Measurements from ENCODE around the gene FAM111B.
A peak's percentile ranks its signal among the peaks of the same experiment; 100 is the strongest.

FAM111B gene

DNA sequence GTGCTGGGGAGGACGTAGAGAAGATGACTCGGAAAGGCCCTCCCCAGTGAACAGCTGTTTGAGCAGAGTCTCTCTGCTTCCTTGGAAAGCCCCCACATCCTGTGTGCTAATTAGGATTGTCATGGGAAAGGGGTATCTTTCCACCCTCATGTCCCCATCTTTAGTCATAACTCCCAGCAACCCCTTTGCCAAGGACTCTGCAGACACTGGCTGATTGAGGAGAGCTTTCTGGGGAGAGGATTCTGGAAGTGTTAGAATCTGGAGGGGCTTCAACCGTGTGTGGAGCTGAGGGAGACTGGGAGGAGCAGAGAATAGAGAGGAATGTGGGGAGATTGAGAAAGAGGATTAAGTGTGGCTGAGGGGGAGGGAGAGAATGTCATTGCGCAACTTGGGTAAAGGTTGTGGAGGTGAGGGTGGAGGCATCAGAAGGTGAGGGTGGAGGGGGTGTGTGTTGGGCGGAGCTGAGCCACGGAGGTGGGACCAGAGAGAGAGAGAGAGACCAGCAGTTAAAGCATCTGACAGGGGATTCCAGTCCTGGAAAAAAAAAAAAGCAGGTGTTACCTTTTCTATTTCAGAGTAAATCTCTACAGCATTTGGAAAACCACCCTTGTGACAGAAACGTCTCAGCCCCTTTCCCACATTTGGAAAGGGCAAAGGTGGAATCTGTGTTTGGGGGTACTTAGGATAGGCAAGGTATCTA, 67.1 kb downstream of the FAM111B start:
- Histone ChIP-seq H3K79me2 (ENCODE audit: low read length) (no peaks in the 10 kb centered on the region; the same call in 1 of the 2 replicates), H3K36me3 (replicated peaks; ENCODE audit: low read depth, low read length) (peaks cover 24% of the 10 kb centered on the region), H3K9me3 (ENCODE audit: insufficient read depth, low read length) (peaks cover 7% of the 10 kb centered on the region; the same call in 1 of the 2 replicates), H4K20me1 (ENCODE audit: insufficient read depth, low read length) (0 out of 2 replicates have a peak, but pooled peaks cover 4% of the 10 kb centered on the region), H3K4me2 (ENCODE audit: low read length) (0 out of 2 replicates have a peak overlapping the region, but pooled peaks have one; percentile 98), H3K9ac (ENCODE audit: low read length) (no peak overlapping the region), H3K4me3 (ENCODE audit: low read length) (peak overlapping the region; percentile 91; the same call in 1 of the 2 replicates), H3K27ac (ENCODE audit: low read length) (no peak overlapping the region), H3K27me3 (ENCODE audit: low read depth, low read length) (peaks cover 13% of the 10 kb centered on the region), H2AFZ (ENCODE audit: low read depth, low read length) (no peak overlapping the region), H3K4me1 (ENCODE audit: low read length) (peaks cover 17% of the 10 kb centered on the region)
- TF ChIP-seq, protein P1, sequence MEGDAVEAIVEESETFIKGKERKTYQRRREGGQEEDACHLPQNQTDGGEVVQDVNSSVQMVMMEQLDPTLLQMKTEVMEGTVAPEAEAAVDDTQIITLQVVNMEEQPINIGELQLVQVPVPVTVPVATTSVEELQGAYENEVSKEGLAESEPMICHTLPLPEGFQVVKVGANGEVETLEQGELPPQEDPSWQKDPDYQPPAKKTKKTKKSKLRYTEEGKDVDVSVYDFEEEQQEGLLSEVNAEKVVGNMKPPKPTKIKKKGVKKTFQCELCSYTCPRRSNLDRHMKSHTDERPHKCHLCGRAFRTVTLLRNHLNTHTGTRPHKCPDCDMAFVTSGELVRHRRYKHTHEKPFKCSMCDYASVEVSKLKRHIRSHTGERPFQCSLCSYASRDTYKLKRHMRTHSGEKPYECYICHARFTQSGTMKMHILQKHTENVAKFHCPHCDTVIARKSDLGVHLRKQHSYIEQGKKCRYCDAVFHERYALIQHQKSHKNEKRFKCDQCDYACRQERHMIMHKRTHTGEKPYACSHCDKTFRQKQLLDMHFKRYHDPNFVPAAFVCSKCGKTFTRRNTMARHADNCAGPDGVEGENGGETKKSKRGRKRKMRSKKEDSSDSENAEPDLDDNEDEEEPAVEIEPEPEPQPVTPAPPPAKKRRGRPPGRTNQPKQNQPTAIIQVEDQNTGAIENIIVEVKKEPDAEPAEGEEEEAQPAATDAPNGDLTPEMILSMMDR (IDR thresholded peaks at IDR 0.05; ENCODE audit: low read depth, low read length) = no peak
- no peak for TF ChIP-seq EZH2phosphoT487 (IDR thresholded peaks at IDR 0.05; ENCODE audit: low read depth)

DNA sequence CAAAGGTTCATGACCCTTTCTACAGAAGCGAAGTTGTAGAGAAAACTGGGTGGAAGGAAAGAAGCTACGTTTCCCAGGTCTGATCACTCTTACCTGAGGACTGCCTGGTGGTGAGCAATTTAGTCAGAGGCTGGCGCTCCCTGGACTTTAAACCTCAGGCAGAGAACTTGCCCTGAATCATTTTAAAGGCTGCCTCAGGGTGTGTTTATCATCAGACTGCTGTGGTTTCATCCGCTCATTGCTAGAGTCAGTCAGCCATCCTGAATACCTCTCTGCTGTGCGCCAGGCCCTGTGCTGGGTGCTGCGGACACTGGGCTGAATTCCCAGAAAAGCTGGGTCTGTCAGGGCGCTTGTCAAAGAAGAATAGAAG, 67.6 kb downstream of the FAM111B start:
- peaks cover 12% of the 10 kb centered on the region; the same call in 1 of the 2 replicates for H3K9me3 ChIP-seq (ENCODE audit: insufficient read depth, low read length)
- TF ChIP-seq EZH2phosphoT487 (IDR thresholded peaks at IDR 0.05; ENCODE audit: low read depth) = no peak
- TF ChIP-seq, protein P1 (IDR thresholded peaks at IDR 0.05; ENCODE audit: low read depth, low read length) = no peak
- peaks cover 24% of the 10 kb centered on the region for H3K36me3 ChIP-seq (replicated peaks; ENCODE audit: low read depth, low read length)
- no peak overlapping the region for H3K4me2 ChIP-seq (ENCODE audit: low read length)
- H3K9ac ChIP-seq (ENCODE audit: low read length) = no peak overlapping the region
- peaks cover 13% of the 10 kb centered on the region for H3K27me3 ChIP-seq (ENCODE audit: low read depth, low read length)
- no peaks in the 10 kb centered on the region; the same call in 1 of the 2 replicates for H3K79me2 ChIP-seq (ENCODE audit: low read length)
- 0 out of 2 replicates have a peak, but pooled peaks cover 4% of the 10 kb centered on the region for H4K20me1 ChIP-seq (ENCODE audit: insufficient read depth, low read length)
- no peak overlapping the region for H2AFZ ChIP-seq (ENCODE audit: low read depth, low read length)
- peaks cover 17% of the 10 kb centered on the region for H3K4me1 ChIP-seq (ENCODE audit: low read length)
- H3K4me3 ChIP-seq (ENCODE audit: low read length) = no peak overlapping the region
- no peak overlapping the region for H3K27ac ChIP-seq (ENCODE audit: low read length)

DNA sequence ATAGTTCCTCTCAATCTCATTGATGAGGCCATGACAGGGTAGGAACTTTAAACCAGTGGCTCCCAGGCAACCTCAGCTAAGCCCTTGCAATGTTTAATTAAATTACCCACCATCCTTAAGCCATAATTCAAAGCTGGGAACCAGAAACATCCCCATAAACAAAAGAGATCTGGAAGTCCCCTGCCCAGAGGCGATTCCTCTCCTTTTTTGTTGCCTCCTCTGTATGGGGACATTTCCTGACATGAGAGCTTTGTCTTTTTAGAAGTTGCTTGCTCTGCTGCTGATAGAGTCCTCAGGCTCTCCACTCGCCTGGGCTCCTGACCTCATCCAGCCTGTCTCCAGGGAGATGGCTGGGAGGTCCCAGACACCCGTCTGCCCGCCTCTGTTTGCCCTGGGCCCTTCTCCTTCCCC, 68.1 kb downstream of the FAM111B start:
- Histone ChIP-seq H3K79me2 (ENCODE audit: low read length) (no peaks in the 10 kb centered on the region; the same call in 1 of the 2 replicates), H3K4me2 (ENCODE audit: low read length) (no peak overlapping the region), H3K4me1 (ENCODE audit: low read length) (peaks cover 17% of the 10 kb centered on the region), H4K20me1 (ENCODE audit: insufficient read depth, low read length) (0 out of 2 replicates have a peak, but pooled peaks cover 4% of the 10 kb centered on the region), H3K9me3 (ENCODE audit: insufficient read depth, low read length) (peaks cover 16% of the 10 kb centered on the region), H3K4me3 (ENCODE audit: low read length) (no peak overlapping the region), H3K27me3 (ENCODE audit: low read depth, low read length) (peaks cover 13% of the 10 kb centered on the region), H3K36me3 (replicated peaks; ENCODE audit: low read depth, low read length) (peaks cover 28% of the 10 kb centered on the region), H3K9ac (ENCODE audit: low read length) (no peak overlapping the region), H3K27ac (ENCODE audit: low read length) (no peak overlapping the region), H2AFZ (ENCODE audit: low read depth, low read length) (no peak overlapping the region)
- TF ChIP-seq EZH2phosphoT487 (IDR thresholded peaks at IDR 0.05; ENCODE audit: low read depth) = no peak
- TF ChIP-seq, protein P1 (IDR thresholded peaks at IDR 0.05; ENCODE audit: low read depth, low read length) = no peak

DNA sequence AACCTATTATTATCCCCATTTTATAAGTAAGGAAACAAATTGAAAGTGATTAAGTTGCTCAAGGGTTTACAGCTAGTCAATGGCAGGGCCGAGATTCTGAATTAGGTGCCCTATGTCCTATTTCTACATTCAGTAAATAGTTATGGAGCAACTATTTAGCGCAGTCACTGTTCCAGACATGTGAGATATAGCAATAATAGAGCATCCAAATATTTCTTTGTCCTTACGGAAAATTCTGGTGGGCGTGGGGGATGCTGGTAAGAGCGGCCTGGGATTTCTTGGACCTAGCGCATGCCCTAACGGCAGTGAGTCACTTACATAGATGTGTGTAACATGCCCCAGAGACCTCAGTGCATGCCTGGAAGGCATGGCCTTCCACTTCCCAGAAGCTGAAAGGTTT, 69.3 kb downstream of the FAM111B start:
- H3K4me2 ChIP-seq (ENCODE audit: low read length) = no peak overlapping the region
- H3K27me3 ChIP-seq (ENCODE audit: low read depth, low read length) = peaks cover 13% of the 10 kb centered on the region
- H3K36me3 ChIP-seq (replicated peaks; ENCODE audit: low read depth, low read length) = peaks cover 30% of the 10 kb centered on the region
- peaks cover 14% of the 10 kb centered on the region for H3K4me1 ChIP-seq (ENCODE audit: low read length)
- H3K9ac ChIP-seq (ENCODE audit: low read length) = no peak overlapping the region
- no peak overlapping the region for H3K27ac ChIP-seq (ENCODE audit: low read length)
- H2AFZ ChIP-seq (ENCODE audit: low read depth, low read length) = no peak overlapping the region
- no peak overlapping the region for H3K4me3 ChIP-seq (ENCODE audit: low read length)
- 0 out of 2 replicates have a peak, but pooled peaks cover 4% of the 10 kb centered on the region for H4K20me1 ChIP-seq (ENCODE audit: insufficient read depth, low read length)
- peaks cover 16% of the 10 kb centered on the region for H3K9me3 ChIP-seq (ENCODE audit: insufficient read depth, low read length)
- H3K79me2 ChIP-seq (ENCODE audit: low read length) = no peaks in the 10 kb centered on the region; the same call in 1 of the 2 replicates
- TF ChIP-seq EZH2phosphoT487 (IDR thresholded peaks at IDR 0.05; ENCODE audit: low read depth) = no peak
- TF ChIP-seq, protein P1 (IDR thresholded peaks at IDR 0.05; ENCODE audit: low read depth, low read length) = no peak

All from OCI-LY3 (cell line).